Esophagus muscularis mucosa (tissue), 4 donors: ENCODE measurements around the gene LILRB3. TPM values are rescaled to one million over a fixed set of nuclear protein-coding genes. Genes with fewer than 3 reads are reported as not detected.
"Not testable (repeated sequence)": the region's sequence is repeated elsewhere in the genome, so short reads cannot be mapped to it uniquely, and the experiment has no call there.

ENCODE experiments used
- DNase-seq: peaks from one replicate; pipeline ENCODE4 v3.0.0-alpha.2; 2017; ENCODE audit errors: extremely low spot score
- H3K27ac ChIP-seq, 4 donors: fragments of 200-600 bp; sonication (generic); replicated peaks in 1 of 4; 1 replicate in 3 of 4; 2 replicates in 1 of 4; pipeline ENCODE4 v1.5.1; 2016 to 2019; ENCODE audit warnings: mild to moderate bottlenecking in 1 of 4
- H3K27me3 ChIP-seq, 4 donors: fragments of 200-600 bp; sonication (generic); one replicate each; pipeline versions ENCODE4 v1.5.1 to v1.6.0; 2016 to 2019
- H3K36me3 ChIP-seq, 4 donors: fragments of 200-600 bp; sonication (generic); one replicate each; pipeline ENCODE4 v1.5.1; 2016 to 2019
- H3K4me1 ChIP-seq, 4 donors: fragments of 200-600 bp; sonication (generic); one replicate each; pipeline ENCODE4 v1.5.1; 2016 to 2019
- H3K4me3 ChIP-seq, 4 donors: fragments of 200-600 bp; sonication (generic); 1 replicate in 2 of 4; 2 replicates in 2 of 4; pipeline ENCODE4 v1.5.1; 2016 to 2019; ENCODE audit warnings: mild to moderate bottlenecking in 4 of 4, moderate library complexity in 1 of 4
- H3K9me3 ChIP-seq, 4 donors: fragments of 200-600 bp; sonication (generic); 1 replicate in 3 of 4; 2 replicates in 1 of 4; pipeline ENCODE4 v1.5.1; 2016 to 2019
- EP300 ChIP-seq: sonication (generic); formaldehyde crosslinking; IDR thresholded peaks from one replicate; pipeline ENCODE4 v1.6.1; 2017; ENCODE audit warnings: antibody characterized with exemption
- POLR2A ChIP-seq: fragments of 450-650 bp; IDR thresholded peaks from one replicate; pipeline ENCODE4 v1.6.1; 2017; ENCODE audit warnings: antibody characterized with exemption, moderate library complexity, mild to moderate bottlenecking, low read depth
- POLR2AphosphoS5 ChIP-seq, 2 donors: sonication (generic); formaldehyde crosslinking; IDR thresholded peaks; one replicate each; pipeline ENCODE4 v1.6.1; 2017; ENCODE audit warnings: antibody characterized with exemption in 2 of 2
- WGBS: methylation state at CpG from one replicate; pipeline ENCODE4 v1.1.5; 2018; 5-methylcytosine and 5-hydroxymethylcytosine counted together
- intact Hi-C: fragments of 100-400 bp; cut with DNase I; formaldehyde crosslinking; loops from one replicate; pipeline ENCODE4 v1.15.1; 2023
- total RNA-seq, 4 donors: library from RNA; depleted of rRNA; stranded (reverse); fragments of >200 nt; gene quantifications; one replicate each; pipeline versions ENCODE4 v1.1.0 to v1.2.1, GENCODE V29; 2016
- TF ChIP-seq, protein P1 (sequence below), 3 experiments: fragments of 200-600 bp in 2 of 3; fragments of 450-650 bp in 1 of 3; sonication (generic) in 2 of 3; IDR thresholded peaks; one replicate each; pipeline ENCODE4 v1.5.1; 2017 to 2019; ENCODE audit warnings: antibody characterized with exemption in 3 of 3, mild to moderate bottlenecking in 2 of 3, moderate library complexity in 1 of 3

LILRB3 gene
- 10 to 100 TPM in 2 of 4 donors, 1 to 10 TPM in 2; 9.1 to 36.1 (median 11.3) TPM for total RNA-seq

DNA sequence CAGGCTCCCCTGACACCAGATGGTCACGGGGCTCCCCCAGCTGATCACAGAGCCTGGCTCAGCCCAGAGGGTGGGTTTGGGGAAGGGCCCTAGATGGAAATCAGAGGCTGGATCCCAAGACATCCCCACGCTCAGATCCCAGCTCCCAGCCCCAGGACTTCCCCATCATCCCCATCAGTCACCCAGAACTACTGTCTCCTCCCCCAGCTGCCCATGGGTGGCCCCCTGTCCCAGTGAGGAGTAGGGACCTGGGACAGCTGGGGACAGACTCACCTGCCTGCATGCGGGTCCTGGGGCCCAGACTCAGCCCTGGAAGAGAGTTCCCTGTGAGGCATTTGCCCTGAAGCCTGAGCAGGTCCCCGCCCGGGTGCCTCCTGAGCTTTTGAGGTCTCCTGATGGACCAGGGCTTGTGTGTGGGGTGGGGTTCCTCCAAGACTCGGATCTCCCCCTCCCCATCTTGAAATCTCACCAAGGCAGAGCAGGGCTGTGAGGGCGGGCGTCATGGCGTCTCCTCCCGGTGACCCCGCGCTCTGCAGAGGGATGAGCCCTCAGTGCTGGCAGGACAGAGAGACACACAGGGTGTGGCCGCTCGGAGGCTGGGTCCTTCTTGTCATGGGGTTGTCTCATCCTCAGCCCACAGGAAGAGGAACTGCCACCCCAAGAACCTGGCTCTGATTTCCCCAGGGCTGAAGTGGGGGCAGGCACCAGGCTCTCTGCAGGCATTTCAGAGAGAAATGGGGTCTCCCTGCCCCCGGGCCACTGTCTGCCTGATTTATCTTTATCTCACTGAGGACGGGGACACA is at the start of gene LILRB3:
Gene LILRB3, minus strand, starts transcription at position 534 of the 803 bp plus-strand sequence. Its CDS starts 31 bp downstream, at position 503.
- peak in 1 of 2 donors; percentile 39 for TF ChIP-seq POLR2AphosphoS5 (IDR thresholded peaks at IDR 0.05)
- peaks cover 0 to 18% (median 0%) of the 10 kb centered on the region in 4 donors for H3K36me3 ChIP-seq
- peaks cover 0 to 46% (median 0%) of the 10 kb centered on the region in 4 donors for H3K27me3 ChIP-seq
- intact Hi-C loops, result loop anchor here (2.0 kb wide), 1 partner anchor 22 kb away; no protein-coding TSS in a partner anchor
- WGBS, result 68% methylated on average over 14 of the region's 16 CpGs
- H3K4me3 ChIP-seq, result peak within 1 kb of the TSS in 3 of 4 donors; percentile 8 to 45 (median 25)
- H3K27ac ChIP-seq, result peak within 1 kb of the TSS in 1 of 4 donors; percentile 54
- not testable (repeated sequence) for H3K4me1 ChIP-seq, H3K9me3 ChIP-seq, DNase-seq

DNA sequence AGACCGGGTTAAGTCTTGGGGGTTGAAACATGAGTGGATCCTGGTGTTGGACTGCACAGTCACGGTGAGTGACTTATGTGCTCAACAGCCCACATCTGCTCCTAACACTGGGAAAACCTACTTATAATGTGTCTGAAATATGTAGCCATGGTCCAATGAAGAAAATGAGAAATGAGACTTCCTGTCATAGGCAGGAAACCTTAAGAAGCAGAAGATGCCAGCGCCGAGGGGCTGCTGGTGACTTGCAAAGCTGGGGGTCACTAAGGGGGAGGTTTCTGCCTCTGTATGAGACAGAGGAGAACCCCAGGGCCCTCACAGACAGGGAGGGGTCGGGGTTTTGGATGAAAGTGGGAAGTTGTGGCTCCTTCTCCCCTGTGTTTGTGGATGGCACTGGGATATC is 49.4 kb upstream of the LILRB3 start:
- DNase-seq, H3K27ac ChIP-seq, H3K9me3 ChIP-seq, intact Hi-C loops, H3K4me1 ChIP-seq, H3K36me3 ChIP-seq, H3K4me3 ChIP-seq: not testable (repeated sequence)
- WGBS, result 45% methylated on average over 5 of the region's 5 CpGs
- peaks cover 0 to 48% (median 0%) of the 10 kb centered on the region in 4 donors for H3K27me3 ChIP-seq

DNA sequence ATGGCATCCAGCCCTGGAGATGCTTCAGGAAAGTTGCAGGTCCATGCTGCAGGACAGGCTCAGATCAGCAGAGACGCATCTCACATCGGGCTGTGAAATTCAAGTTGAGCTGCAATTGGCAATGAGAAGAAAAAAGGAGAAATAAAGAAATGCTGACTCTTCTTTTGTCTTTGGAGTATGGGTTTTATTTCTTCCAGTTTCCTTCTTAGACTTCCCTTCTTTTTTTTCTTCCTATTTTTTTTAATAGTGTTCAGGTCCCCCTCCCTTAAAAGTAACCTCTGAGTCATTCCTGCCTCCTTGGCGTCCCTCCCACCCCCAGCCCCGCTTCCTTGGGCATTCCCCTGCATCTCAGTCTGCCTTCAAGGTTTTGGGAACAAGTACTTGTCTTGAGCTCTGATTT is 48.8 kb upstream of the LILRB3 start:
- intact Hi-C loops, DNase-seq, H3K4me1 ChIP-seq, H3K27ac ChIP-seq, H3K36me3 ChIP-seq, H3K4me3 ChIP-seq, H3K9me3 ChIP-seq: not testable (repeated sequence)
- WGBS, result 54% methylated on average over 4 of the region's 4 CpGs
- peaks cover 0 to 44% (median 0%) of the 10 kb centered on the region in 4 donors for H3K27me3 ChIP-seq

DNA sequence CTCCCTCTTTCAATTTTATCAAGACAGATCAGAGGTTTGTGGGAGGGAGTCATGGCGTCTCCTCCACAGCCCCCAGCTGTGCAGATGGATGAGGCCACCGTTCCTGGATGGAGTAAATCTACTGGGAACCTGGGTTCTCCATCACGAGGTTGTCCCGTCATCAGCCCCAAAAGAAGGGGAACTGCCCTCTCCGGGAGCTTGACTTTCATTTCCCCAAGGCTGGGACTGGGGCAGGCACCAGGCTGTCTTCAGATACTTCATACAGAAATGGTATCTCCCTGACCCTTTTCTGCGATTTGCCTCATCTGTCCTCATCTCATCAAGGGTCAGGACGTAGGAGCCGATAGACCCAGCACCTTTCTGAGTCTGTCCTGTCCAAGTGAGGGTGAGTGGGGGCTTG is 48.3 kb upstream of the LILRB3 start:
- no peak overlapping the region for H3K4me3 ChIP-seq
- DNase-seq, result no peak
- no peaks in the 10 kb centered on the region for H3K9me3 ChIP-seq
- H3K27ac ChIP-seq, result no peak overlapping the region
- WGBS, result 56% methylated on average over 8 of the region's 8 CpGs
- TF ChIP-seq, protein P1, sequence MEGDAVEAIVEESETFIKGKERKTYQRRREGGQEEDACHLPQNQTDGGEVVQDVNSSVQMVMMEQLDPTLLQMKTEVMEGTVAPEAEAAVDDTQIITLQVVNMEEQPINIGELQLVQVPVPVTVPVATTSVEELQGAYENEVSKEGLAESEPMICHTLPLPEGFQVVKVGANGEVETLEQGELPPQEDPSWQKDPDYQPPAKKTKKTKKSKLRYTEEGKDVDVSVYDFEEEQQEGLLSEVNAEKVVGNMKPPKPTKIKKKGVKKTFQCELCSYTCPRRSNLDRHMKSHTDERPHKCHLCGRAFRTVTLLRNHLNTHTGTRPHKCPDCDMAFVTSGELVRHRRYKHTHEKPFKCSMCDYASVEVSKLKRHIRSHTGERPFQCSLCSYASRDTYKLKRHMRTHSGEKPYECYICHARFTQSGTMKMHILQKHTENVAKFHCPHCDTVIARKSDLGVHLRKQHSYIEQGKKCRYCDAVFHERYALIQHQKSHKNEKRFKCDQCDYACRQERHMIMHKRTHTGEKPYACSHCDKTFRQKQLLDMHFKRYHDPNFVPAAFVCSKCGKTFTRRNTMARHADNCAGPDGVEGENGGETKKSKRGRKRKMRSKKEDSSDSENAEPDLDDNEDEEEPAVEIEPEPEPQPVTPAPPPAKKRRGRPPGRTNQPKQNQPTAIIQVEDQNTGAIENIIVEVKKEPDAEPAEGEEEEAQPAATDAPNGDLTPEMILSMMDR (IDR thresholded peaks at IDR 0.05), result no peak
- peak in 1 of 2 donors; percentile 22 for TF ChIP-seq POLR2AphosphoS5 (IDR thresholded peaks at IDR 0.05)
- intact Hi-C loops, result no loop called here
- no peaks in the 10 kb centered on the region for H3K36me3 ChIP-seq
- H3K27me3 ChIP-seq, result peaks cover 0 to 46% (median 0%) of the 10 kb centered on the region in 4 donors
- H3K4me1 ChIP-seq, result no peaks in the 10 kb centered on the region

DNA sequence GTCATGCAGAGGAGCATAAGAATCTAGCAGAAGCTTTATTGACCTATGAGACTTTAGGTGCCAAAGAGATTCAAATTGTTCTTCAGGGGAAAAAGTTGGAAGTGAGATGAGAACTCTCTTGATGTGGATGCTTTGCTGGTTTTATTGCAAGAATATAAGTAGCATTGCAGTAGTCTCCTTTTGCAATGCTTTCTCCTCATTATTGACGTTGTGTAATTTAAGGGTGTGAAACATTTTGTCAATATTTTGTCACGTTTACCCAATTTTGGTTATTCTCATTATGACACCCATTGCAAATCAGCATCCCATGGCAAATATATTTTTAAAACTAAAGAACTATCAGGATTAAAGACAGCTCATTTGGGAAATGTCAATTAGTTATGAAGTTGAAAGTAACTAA is 46.1 kb upstream of the LILRB3 start:
- Histone ChIP-seq H3K27ac (no peak overlapping the region), H3K9me3 (no peaks in the 10 kb centered on the region), H3K4me1 (no peaks in the 10 kb centered on the region), H3K36me3 (no peaks in the 10 kb centered on the region), H3K4me3 (no peak overlapping the region), H3K27me3 (peaks cover 0 to 48% (median 0%) of the 10 kb centered on the region in 4 donors)
- DNase-seq, result no peak
- intact Hi-C loops, result no loop called here
- WGBS, result 65% methylated on average over 2 of the region's 2 CpGs
- no peak for TF ChIP-seq POLR2AphosphoS5 (IDR thresholded peaks at IDR 0.05)

DNA sequence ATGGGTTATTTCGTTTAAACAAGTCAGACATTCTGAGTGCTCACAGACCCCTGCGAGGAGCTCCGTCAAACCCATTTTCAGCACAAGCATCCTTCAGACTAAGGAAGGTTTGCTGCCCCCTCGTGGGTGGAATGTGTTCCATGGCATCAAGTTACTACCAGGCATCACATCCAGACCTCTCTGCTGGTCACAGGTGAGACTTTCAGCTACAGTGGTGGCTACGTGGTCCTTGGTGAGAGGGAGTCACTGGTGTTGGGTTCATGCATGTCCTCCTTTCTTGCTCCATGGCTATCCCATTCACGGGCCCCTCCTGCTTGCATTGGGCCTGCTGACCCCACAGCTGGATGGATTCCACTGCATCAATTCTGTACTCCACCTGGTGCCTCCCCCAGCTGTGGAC is 43.3 kb upstream of the LILRB3 start:
- no peak overlapping the region for H3K4me3 ChIP-seq
- H3K27me3 ChIP-seq, result peaks cover 0 to 32% (median 0%) of the 10 kb centered on the region in 4 donors
- 7% methylated on average over 6 of the region's 6 CpGs for WGBS
- H3K27ac ChIP-seq, result no peak overlapping the region
- no peaks in the 10 kb centered on the region for H3K4me1 ChIP-seq
- TF ChIP-seq, protein P1 (IDR thresholded peaks at IDR 0.05), result peak; percentile 53 to 69 (median 56)
- TF ChIP-seq POLR2AphosphoS5 (IDR thresholded peaks at IDR 0.05), result no peak
- intact Hi-C loops, result no loop called here
- no peaks in the 10 kb centered on the region for H3K36me3 ChIP-seq
- no peaks in the 10 kb centered on the region for H3K9me3 ChIP-seq
- no peak for DNase-seq

DNA sequence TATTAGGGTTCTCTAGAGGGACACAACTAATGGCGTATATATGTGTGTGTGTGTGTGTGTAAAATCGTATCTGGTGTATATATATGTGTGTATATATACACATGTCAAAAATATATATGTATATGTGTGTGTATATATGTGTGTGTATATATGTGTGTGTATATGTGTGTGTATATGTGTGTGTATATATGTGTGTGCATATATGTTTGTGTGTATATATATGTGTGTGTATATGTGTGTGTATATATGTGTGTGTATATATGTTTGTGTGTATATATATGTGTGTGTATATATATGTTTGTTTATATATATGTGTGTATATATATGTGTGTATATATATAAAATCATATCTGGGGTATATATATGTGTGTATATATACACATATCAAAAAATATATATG is 39.7 kb upstream of the LILRB3 start:
- H3K4me3 ChIP-seq, result no peak overlapping the region
- H3K27ac ChIP-seq, result no peak overlapping the region
- H3K4me1 ChIP-seq, result no peaks in the 10 kb centered on the region
- no peak for TF ChIP-seq EP300
- TF ChIP-seq POLR2AphosphoS5 (IDR thresholded peaks at IDR 0.05), result no peak
- no peak for TF ChIP-seq POLR2A
- TF ChIP-seq, protein P1 (IDR thresholded peaks at IDR 0.05), result no peak
- no peak for DNase-seq
- H3K27me3 ChIP-seq, result peaks cover 0 to 37% (median 0%) of the 10 kb centered on the region in 4 donors
- H3K36me3 ChIP-seq, result no peaks in the 10 kb centered on the region
- intact Hi-C loops, result no loop called here
- H3K9me3 ChIP-seq, result no peaks in the 10 kb centered on the region
- WGBS, result 92% methylated on average over 2 of the region's 2 CpGs
